ENCODE measurements around the gene RHOB. TPM values are rescaled to one million over a fixed set of nuclear protein-coding genes. Genes with fewer than 3 reads are reported as not detected.

The RHOB gene
- polyA plus RNA-seq, 1 donor from 2014 or later = 205 TPM

DNA sequence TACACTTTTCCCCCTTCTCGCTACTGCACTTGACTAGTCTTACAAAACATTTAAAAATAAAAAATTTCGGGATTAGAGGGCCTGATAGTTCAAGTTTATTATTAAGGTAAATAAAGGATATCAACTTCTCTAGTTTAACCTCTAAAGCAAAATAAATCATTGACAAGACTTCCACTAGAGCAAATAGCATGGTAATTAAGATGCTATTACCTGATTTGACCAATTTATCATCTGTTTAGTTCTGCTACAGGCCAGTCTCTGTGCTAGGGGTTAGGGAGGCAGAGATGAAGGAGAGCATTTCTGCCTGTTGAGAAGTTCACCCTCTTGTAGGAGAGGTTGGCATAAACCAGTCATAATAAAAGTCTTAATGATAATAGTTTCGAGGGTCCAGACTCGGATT, 34.0 kb downstream of the RHOB start:
- Histone ChIP-seq H3K79me2 (replicated peaks; ENCODE audit: insufficient read depth, low read length) (no peaks in the 10 kb centered on the region), H3K27ac (ENCODE audit: low read length) (no peak overlapping the region), H4K20me1 (ENCODE audit: insufficient read depth) (no peaks in the 10 kb centered on the region), H2AFZ (ENCODE audit: low read depth, low read length) (no peak overlapping the region), H3F3A (ENCODE audit: insufficient read depth, low read length, poor library complexity, severe bottlenecking) (no peaks in the 10 kb centered on the region), H3K4me2 (ENCODE audit: low read length) (no peak overlapping the region), H3K9me2 (ENCODE audit: insufficient read depth, low read length) (no peaks in the 10 kb centered on the region), H3K9me3 (ENCODE audit: low read length) (no peaks in the 10 kb centered on the region), H3K4me3 (ENCODE audit: low read length) (no peak overlapping the region), H3K36me3 (ENCODE audit: insufficient read depth, low read length) (no peaks in the 10 kb centered on the region), H3K9ac (ENCODE audit: low read length) (no peak overlapping the region), H3K27me3 (ENCODE audit: insufficient read depth, low read depth, low read length) (no peaks in the 10 kb centered on the region)
- TF ChIP-seq EZH2 (IDR thresholded peaks at IDR 0.05; ENCODE audit: borderline replicate concordance, insufficient read depth, low read length, poor library complexity, severe bottlenecking) (no peak), MXI1 (conservative IDR thresholded peaks at IDR 0.05; ENCODE audit: poor library complexity, severe bottlenecking) (no peak), EP300 (conservative IDR thresholded peaks at IDR 0.05; ENCODE audit: poor library complexity, severe bottlenecking) (no peak), TAF1 (IDR thresholded peaks at IDR 0.05; ENCODE audit: low read depth) (no peak), POLR2AphosphoS5 (IDR thresholded peaks at IDR 0.05) (no peak), RAD21 (conservative IDR thresholded peaks at IDR 0.05) (no peak)
- TF ChIP-seq, protein P1, sequence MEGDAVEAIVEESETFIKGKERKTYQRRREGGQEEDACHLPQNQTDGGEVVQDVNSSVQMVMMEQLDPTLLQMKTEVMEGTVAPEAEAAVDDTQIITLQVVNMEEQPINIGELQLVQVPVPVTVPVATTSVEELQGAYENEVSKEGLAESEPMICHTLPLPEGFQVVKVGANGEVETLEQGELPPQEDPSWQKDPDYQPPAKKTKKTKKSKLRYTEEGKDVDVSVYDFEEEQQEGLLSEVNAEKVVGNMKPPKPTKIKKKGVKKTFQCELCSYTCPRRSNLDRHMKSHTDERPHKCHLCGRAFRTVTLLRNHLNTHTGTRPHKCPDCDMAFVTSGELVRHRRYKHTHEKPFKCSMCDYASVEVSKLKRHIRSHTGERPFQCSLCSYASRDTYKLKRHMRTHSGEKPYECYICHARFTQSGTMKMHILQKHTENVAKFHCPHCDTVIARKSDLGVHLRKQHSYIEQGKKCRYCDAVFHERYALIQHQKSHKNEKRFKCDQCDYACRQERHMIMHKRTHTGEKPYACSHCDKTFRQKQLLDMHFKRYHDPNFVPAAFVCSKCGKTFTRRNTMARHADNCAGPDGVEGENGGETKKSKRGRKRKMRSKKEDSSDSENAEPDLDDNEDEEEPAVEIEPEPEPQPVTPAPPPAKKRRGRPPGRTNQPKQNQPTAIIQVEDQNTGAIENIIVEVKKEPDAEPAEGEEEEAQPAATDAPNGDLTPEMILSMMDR (IDR thresholded peaks at IDR 0.05; ENCODE audit: poor library complexity, severe bottlenecking) = no peak

DNA sequence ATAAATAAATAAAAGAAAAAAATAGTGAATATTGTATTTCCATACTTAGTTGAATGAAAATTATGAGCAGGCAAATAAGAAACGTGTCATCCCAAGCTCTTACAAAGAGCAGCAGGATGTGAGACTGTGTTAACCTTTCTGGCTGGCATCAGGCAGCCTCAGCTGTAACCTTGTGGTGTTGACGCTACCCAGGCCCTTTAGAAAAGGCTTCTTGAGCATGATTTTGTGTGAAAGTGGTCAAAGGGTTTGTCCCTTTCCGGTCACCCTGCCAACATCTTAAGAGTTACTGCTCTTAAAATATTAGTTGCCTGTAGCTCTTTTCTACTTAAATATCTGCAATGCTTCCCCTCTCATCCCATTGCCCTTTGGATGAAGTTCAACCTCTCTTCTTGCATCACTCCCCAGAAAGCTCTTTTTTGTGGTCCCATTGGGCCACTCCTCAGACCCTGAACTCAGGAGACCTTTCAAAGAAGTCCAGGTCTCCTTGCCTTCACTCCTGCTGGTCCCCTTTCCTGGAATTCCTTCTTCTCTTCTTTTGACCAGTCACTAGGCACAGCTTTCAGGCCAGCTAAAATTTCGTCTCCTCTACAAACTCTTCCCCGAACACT, 35.0 kb downstream of the RHOB start:
- TF ChIP-seq, protein P1 (IDR thresholded peaks at IDR 0.05; ENCODE audit: poor library complexity, severe bottlenecking) = no peak
- TF ChIP-seq TAF1 (IDR thresholded peaks at IDR 0.05; ENCODE audit: low read depth) (no peak), RAD21 (conservative IDR thresholded peaks at IDR 0.05) (no peak), REST (IDR thresholded peaks at IDR 0.05; ENCODE audit: borderline replicate concordance) (no peak), POLR2AphosphoS5 (IDR thresholded peaks at IDR 0.05) (no peak), SMC3 (conservative IDR thresholded peaks at IDR 0.05; ENCODE audit: poor library complexity) (no peak), EP300 (conservative IDR thresholded peaks at IDR 0.05; ENCODE audit: poor library complexity, severe bottlenecking) (no peak), MXI1 (conservative IDR thresholded peaks at IDR 0.05; ENCODE audit: poor library complexity, severe bottlenecking) (no peak), EZH2 (IDR thresholded peaks at IDR 0.05; ENCODE audit: borderline replicate concordance, insufficient read depth, low read length, poor library complexity, severe bottlenecking) (no peak)
- Histone ChIP-seq H3K9me2 (ENCODE audit: insufficient read depth, low read length) (no peaks in the 10 kb centered on the region), H3K79me2 (replicated peaks; ENCODE audit: insufficient read depth, low read length) (no peaks in the 10 kb centered on the region), H3K4me3 (ENCODE audit: low read length) (no peak overlapping the region), H3K36me3 (ENCODE audit: insufficient read depth, low read length) (no peaks in the 10 kb centered on the region), H3K27ac (ENCODE audit: low read length) (no peak overlapping the region), H3K4me2 (ENCODE audit: low read length) (no peak overlapping the region), H3K9ac (ENCODE audit: low read length) (no peak overlapping the region), H3K27me3 (ENCODE audit: insufficient read depth, low read depth, low read length) (no peaks in the 10 kb centered on the region), H3F3A (ENCODE audit: insufficient read depth, low read length, poor library complexity, severe bottlenecking) (no peaks in the 10 kb centered on the region), H3K9me3 (ENCODE audit: low read length) (no peaks in the 10 kb centered on the region), H2AFZ (ENCODE audit: low read depth, low read length) (no peak overlapping the region), H4K20me1 (ENCODE audit: insufficient read depth) (no peaks in the 10 kb centered on the region)
